ENCODE data around the gene TMEM231. TPM values are rescaled to one million over a fixed set of nuclear protein-coding genes. Genes with fewer than 3 reads are reported as not detected.
"Not testable (repeated sequence)": the region's sequence is repeated elsewhere in the genome, so short reads cannot be mapped to it uniquely, and the experiment has no call there.

The TMEM231 gene
- total RNA-seq, 1 experiment from 2014 or later: 9.0 TPM

GRCh38 chr16:75519175-75519574, 36.9 kb downstream of the TMEM231 start:
- no peak overlapping the region for H3K4me3 ChIP-seq (ENCODE audit: low read depth in 2 of 2, low read length in 2 of 2)
- intact Hi-C loops (cut with micrococcal nuclease; ENCODE audit: unreplicated experiment) (no loop called here), in situ Hi-C loops (cut with HindIII; ENCODE audit: low pct_unique_long_range_greater_than_20kb, low sequenced_read_pairs) (no loop called here)
- BruUV-seq (replicated peaks): no TSS peak
- DNase-seq (ENCODE audit: low read depth, low spot score) (no peak), ATAC-seq (no peak)
- no peaks in the 10 kb centered on the region for H3K27me3 ChIP-seq (ENCODE audit: control insufficient read depth, insufficient read depth, low read length)
- H3K9me3 ChIP-seq (ENCODE audit: control insufficient read depth, insufficient read depth, low read depth, low read length): no peaks in the 10 kb centered on the region
- no peaks in the 10 kb centered on the region for H3K36me3 ChIP-seq (ENCODE audit: control insufficient read depth, insufficient read depth, low read length)
- ChIA-PET POLR2A (no interaction called here), CTCF (no interaction called here)
- H3K27ac ChIP-seq (ENCODE audit: low read length): no peak overlapping the region
- TF ChIP-seq TCF7L2 (IDR thresholded peaks at IDR 0.05; ENCODE audit: low read depth, low read length) (no peak), SIN3A (IDR thresholded peaks at IDR 0.05; ENCODE audit: borderline replicate concordance, insufficient read depth, low read depth, low read length) (no peak), POLR2AphosphoS5 (IDR thresholded peaks at IDR 0.05; ENCODE audit: low read depth, low read length) (no peak), REST (IDR thresholded peaks at IDR 0.05; ENCODE audit: insufficient read depth in 1 of 2, low read depth in 2 of 2, low read length in 1 of 2) (no peak), CTCF (IDR thresholded peaks at IDR 0.05) (no peak)
- no peaks in the 10 kb centered on the region for H3K4me1 ChIP-seq (ENCODE audit: control insufficient read depth, insufficient read depth, low read length)

GRCh38 chr16:75516189-75516966, 39.7 kb downstream of the TMEM231 start:
- intact Hi-C loops (cut with micrococcal nuclease; ENCODE audit: unreplicated experiment); H3K27me3 ChIP-seq (ENCODE audit: control insufficient read depth, insufficient read depth, low read length); in situ Hi-C loops (cut with HindIII; ENCODE audit: low pct_unique_long_range_greater_than_20kb, low sequenced_read_pairs); DNase-seq (ENCODE audit: low read depth, low spot score); H3K36me3 ChIP-seq (ENCODE audit: control insufficient read depth, insufficient read depth, low read length); BruUV-seq (replicated peaks); H3K9me3 ChIP-seq (ENCODE audit: control insufficient read depth, insufficient read depth, low read depth, low read length); H3K4me1 ChIP-seq (ENCODE audit: control insufficient read depth, insufficient read depth, low read length); POLR2A ChIA-PET: not testable (repeated sequence)
- Histone ChIP-seq H3K4me3 (ENCODE audit: low read depth in 2 of 2, low read length in 2 of 2) (peak overlapping the region; percentile 58 to 69), H3K27ac (ENCODE audit: low read length) (peak overlapping the region; percentile 69)
- CTCF ChIA-PET: interaction anchor here (0.6 to 1.3 kb wide), 2 partner anchors 46 to 50 kb away, joined by 3 to 19 read pairs; partner anchors contain the start of gene GABARAPL2
- ATAC-seq: peak; percentile 40

- no peak for DNase-seq (ENCODE audit: low read depth, low spot score)
- in situ Hi-C loops (cut with HindIII; ENCODE audit: low pct_unique_long_range_greater_than_20kb, low sequenced_read_pairs): no loop called here
- CTCF ChIA-PET: interaction anchor here (0.6 kb wide), 1 partner anchor 36 kb away, joined by 3 read pairs; no protein-coding TSS in a partner anchor
Observed at GRCh38 chr16:75514296-75514695, 41.8 kb downstream of the TMEM231 start.

More at GRCh38 chr16:75514296-75514695, 41.8 kb downstream of the TMEM231 start:
- POLR2A ChIA-PET: no interaction called here
- no TSS peak for BruUV-seq (replicated peaks)
- Histone ChIP-seq H3K27ac (ENCODE audit: low read length) (no peak overlapping the region), H3K27me3 (ENCODE audit: control insufficient read depth, insufficient read depth, low read length) (no peaks in the 10 kb centered on the region), H3K36me3 (ENCODE audit: control insufficient read depth, insufficient read depth, low read length) (no peaks in the 10 kb centered on the region), H3K4me3 (ENCODE audit: low read depth in 2 of 2, low read length in 2 of 2) (no peak overlapping the region), H3K4me1 (ENCODE audit: control insufficient read depth, insufficient read depth, low read length) (no peaks in the 10 kb centered on the region), H3K9me3 (ENCODE audit: control insufficient read depth, insufficient read depth, low read depth, low read length) (no peaks in the 10 kb centered on the region)
- no peak for TF ChIP-seq TCF7L2 (IDR thresholded peaks at IDR 0.05; ENCODE audit: low read depth, low read length)
- no peak for TF ChIP-seq REST (IDR thresholded peaks at IDR 0.05; ENCODE audit: insufficient read depth in 1 of 2, low read depth in 2 of 2, low read length in 1 of 2)
- no peak for TF ChIP-seq SIN3A (IDR thresholded peaks at IDR 0.05; ENCODE audit: borderline replicate concordance, insufficient read depth, low read depth, low read length)
- TF ChIP-seq POLR2AphosphoS5 (IDR thresholded peaks at IDR 0.05; ENCODE audit: low read depth, low read length): no peak
- no peak for TF ChIP-seq CTCF (IDR thresholded peaks at IDR 0.05)
- no peak for ATAC-seq
- intact Hi-C loops (cut with micrococcal nuclease; ENCODE audit: unreplicated experiment): no loop called here
